Fibroblast of skin of scalp (primary cell): ENCODE measurements around the gene GRID2.
"Not testable (repeated sequence)": the region's sequence is repeated elsewhere in the genome, so short reads cannot be mapped to it uniquely, and the experiment has no call there.

Source experiments
- DNase-seq: peaks from one replicate; pipeline ENCODE4 v3.0.0-alpha.2; 2013

GRID2 gene

GRCh38 chr4:92305878-92306520 lies 2.2 kb downstream of the GRID2 start:
- no peak for DNase-seq

DNA sequence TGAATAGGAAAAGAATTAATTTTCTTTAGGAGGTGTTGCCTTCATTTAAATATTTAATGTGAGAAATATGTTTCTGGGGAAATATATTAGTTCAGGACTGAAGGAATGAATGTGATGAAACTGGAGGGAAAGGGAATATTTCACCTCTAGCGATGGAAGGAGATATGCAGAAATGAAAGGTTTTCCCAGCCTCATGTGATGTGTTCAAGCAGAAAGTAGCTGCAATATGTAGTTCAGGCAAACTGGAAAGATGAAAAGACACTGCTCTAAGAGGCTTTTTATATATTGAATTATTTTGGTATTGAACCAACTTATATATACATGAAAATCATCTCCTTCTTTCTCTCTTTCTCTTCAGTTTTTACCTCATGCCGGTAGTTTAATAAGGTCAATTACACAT lies 3.4 kb downstream of the GRID2 start:
- no peak for DNase-seq

GRCh38 chr4:92307866-92308265 lies 4.1 kb downstream of the GRID2 start:
- no peak for DNase-seq

DNA sequence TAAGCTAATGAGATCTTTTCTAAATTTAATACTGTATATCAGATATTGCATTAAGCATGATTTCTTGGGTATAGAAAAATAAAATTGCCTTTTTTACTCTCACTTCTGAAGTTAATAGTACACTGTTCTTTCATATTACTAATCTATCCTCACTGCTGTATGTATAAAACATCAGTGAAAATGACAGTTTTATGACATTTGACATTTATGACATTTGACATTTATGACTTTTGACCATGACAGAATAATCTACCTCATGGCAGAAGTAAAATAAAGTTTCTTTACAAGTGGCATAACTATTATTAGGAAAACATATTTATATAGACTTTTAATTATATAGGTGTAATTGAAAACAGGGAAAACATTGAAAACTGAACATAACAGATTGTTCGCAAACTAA lies 13.3 kb downstream of the GRID2 start:
- no peak for DNase-seq

- no peak for DNase-seq
Observed at GRCh38 chr4:92328095-92328494, 24.3 kb downstream of the GRID2 start.

DNA sequence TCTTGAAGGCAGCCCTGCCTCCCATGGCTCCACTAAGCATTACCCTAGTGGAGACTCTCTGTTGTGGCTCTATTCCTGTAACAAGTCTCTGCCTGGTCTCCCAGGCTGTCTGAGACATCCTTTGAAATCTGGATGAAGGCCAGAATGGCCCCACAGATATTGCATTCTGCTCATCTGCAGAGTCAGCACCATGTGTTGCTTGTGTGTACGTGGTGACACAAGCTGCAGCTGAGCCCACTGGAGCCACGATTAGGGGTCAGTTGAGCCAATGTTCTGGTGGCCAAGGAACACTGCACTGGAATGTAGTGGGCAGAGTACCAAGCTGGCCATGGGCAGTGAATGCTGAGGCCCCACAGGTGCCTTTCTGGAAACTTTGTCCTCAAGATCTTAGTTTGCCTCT lies 29.2 kb downstream of the GRID2 start:
- DNase-seq, result no peak

DNA sequence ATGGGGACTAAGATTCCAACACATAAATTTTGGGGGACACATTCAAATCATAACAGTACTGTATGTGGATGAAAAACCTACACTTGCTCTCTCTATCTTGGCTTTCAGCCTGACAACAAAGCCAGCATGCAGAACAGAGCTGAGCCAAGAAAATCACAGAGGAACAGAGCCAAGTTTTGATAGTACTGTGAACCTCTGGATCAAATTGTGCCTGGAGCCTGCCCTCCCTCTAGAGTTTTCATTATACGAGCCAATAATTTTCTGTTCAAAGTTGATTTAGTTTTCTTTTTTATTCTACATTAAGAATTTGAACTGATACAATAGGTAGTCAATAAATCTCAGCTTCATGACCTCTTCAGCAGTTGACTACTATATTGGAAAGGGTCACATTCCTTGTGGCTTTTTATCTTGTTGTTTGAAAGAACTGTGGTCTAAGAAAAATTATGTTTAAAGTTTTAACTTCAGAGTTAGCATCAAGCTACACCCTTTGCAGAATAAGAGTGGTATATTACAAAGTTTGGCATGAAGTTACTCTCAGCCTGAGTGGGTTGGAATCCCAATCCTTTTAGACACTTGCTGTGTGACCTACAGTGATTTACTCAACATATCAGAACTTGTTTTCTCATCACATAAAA lies 31.1 kb downstream of the GRID2 start:
- DNase-seq, result no peak

GRCh38 chr4:92339676-92340075 lies 35.9 kb downstream of the GRID2 start:
- no peak for DNase-seq

- no peak for DNase-seq
Observed at GRCh38 chr4:92344216-92344615, 40.5 kb downstream of the GRID2 start.

GRCh38 chr4:92346289-92346688 lies 42.5 kb downstream of the GRID2 start:
- no peak for DNase-seq

- DNase-seq, result no peak
Observed at GRCh38 chr4:92357966-92358365, 54.2 kb downstream of the GRID2 start.

- DNase-seq, result no peak
Observed at GRCh38 chr4:92359491-92359890, 55.7 kb downstream of the GRID2 start.

- no peak for DNase-seq
Observed at GRCh38 chr4:92362028-92362427, 58.3 kb downstream of the GRID2 start.

DNA sequence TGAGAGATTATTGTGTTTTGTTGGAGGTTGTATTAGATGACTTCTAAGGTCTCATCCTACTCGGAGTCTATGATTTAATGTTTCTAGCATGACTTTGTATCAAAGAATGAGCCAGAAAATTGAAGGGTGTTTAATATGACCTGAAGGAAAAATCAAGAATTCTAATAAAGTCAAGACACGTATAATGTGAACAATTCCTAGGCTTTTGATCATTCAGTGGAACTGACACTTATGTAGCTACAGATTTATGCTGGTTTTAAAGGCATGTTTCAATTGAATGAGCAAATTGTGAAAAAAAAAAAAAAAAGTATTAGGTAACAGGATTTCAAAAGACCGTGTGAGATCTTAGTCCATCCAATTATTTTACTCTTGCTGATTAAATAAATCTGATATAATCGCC lies 64.9 kb downstream of the GRID2 start:
- DNase-seq, result no peak

DNA sequence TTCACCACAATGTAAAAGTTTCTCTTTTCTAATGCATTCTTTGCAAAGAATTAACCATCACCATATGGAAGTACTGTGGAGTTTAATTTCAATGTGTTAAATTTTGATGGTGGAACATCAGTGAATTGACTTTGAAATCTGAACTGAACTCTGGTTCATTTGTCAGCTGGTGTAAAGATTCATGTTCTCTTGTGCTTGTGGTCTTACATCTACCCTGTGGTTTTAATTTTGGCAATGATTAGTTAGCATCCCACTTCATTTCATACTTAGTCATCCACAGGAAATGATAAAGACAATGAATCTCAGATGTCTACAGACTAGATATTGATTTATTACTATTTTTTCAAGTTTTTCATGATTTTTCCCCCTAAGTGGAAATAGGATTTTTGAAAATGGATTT lies 77.8 kb downstream of the GRID2 start:
- DNase-seq, result peak; percentile 72

- DNase-seq, result peak; percentile 2
Observed at GRCh38 chr4:92382128-92382527, 78.4 kb downstream of the GRID2 start.

DNA sequence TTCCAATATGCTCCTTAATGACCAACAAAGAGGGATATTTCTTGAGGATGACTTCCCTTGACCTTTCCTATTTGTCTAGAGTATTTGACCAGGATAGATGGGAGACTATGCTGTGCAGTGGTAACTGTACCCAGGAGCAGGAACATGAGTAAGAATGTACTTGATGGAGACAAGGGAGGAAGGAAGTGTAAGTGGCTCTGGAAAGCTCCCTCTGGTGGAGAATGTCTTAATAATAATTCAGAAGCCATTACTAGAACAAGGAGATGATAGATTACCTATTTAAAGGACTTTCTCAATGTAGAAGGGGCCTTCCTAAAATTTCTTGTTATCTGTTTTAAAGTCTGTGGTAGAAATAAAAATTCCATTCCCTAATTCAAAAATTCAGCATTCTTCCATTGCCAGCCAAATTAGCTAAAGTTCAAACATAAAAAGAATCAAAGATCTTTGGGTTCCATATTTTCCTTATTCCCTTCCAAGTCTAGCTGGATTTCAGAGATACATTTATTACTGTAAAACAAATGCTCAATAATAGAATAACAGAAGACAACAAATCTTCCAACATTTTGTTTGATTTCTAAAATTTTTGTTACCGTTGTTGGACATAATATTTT lies 83.8 kb downstream of the GRID2 start:
- peak; percentile 52 for DNase-seq

DNA sequence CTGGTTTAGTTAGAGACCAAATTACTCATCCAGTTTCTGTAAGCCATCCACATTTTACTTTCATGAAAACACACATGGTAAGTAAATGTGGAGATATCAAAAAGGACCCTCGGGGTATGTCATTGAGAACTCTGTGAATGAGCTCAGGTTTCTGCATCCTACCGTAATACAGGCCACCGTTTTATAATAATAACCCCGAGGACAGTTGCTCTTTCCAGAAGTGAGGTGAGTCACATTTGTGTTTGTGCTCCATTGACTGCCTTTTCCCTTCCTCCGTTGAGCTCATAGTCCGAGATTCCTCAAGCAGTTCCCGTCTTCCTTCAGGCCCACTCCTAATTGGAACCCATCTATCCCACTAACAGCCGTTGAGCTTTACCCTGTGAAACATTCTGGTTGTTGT lies 95.3 kb downstream of the GRID2 start:
- no peak for DNase-seq

GRCh38 chr4:92403525-92403924 lies 99.8 kb downstream of the GRID2 start:
- DNase-seq, result not testable (repeated sequence)

GRCh38 chr4:92406488-92406887 lies 102.7 kb downstream of the GRID2 start:
- DNase-seq, result no peak

DNA sequence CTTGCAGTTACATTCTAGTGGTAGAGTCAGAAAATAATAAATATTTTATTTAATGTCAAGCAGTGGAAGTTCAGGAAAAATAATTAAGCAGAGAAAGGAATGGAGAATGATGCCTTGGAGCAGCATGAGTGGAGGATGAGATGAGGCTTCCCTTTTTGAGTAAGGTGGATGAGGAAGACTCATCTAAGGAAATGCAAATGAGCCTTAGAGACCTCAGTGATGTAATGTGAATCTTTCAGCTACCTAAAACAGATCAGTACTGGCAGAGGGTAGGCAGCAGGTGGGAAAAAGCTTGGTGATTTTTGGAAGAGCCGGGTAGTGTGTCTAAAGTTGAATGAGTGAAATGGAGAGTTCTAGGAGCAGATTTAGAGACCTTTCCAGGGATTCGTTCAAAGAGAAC lies 118.2 kb downstream of the GRID2 start:
- no peak for DNase-seq

GRCh38 chr4:92433272-92433758 lies 129.5 kb downstream of the GRID2 start:
- no peak for DNase-seq

DNA sequence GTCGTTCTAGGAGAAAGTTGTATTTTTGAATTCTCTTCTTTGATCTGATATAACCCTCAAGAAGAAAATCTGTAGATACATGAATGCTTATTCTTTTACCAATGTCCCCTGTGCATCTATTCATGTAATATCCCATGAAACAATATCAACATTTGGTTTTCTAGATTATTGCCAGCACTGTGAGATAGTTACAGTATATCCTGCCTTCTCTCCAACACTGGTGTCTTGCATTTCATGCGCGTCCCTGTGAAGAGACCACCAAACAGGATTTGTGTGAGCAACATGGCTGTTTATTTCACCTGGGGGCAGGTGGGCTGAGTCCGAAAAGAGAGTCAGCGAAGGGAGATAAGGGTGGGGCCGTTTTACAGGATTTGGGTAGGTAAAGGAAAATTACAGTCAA lies 135.0 kb downstream of the GRID2 start:
- not testable (repeated sequence) for DNase-seq

DNA sequence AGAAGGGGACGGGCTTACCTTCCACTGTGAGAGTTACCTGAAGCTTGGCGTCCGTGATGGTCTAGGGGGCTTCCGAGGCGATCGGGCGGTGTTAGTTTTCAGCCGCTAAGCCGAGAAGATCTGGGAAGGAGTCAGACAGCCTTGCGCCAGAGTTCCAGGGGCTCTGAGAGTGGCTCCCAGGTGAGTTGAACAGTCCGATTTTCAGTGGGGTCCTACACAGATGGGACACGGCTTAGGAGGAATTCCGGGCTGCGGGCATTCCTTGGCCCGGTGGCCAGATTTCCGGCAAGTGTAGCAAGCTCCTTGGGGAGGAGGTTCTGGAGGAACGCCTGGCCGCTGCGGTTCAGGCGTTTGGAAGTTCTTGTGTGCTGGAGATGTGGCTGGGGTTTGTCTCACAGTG lies 138.4 kb downstream of the GRID2 start:
- DNase-seq, result not testable (repeated sequence)
